Right lobe of liver (tissue), 4 donors: ENCODE results near the gene RASL10A.

ENCODE experiments used
- POLR2A ChIP-seq: fragments of 450-650 bp; IDR thresholded peaks from one replicate; pipeline ENCODE4 v1.6.1; 2017; ENCODE audit warnings: antibody characterized with exemption, mild to moderate bottlenecking
- TF ChIP-seq, protein P1 (sequence below), 4 donors: fragments of 200-600 bp in 3 of 4; fragments of 450-650 bp in 1 of 4; IDR thresholded peaks; one replicate each; pipeline versions ENCODE4 v1.5.1 to v1.8.0; 2016 to 2022; ENCODE audit warnings: antibody characterized with exemption in 4 of 4, mild to moderate bottlenecking in 2 of 4
- donor health status: DM: no; HTN: no; CAD: no.
- donor health status: DM: no; HTN: no; CAD: no.
- donor health status: DM: no; HTN: yes; CAD: no.

DNA sequence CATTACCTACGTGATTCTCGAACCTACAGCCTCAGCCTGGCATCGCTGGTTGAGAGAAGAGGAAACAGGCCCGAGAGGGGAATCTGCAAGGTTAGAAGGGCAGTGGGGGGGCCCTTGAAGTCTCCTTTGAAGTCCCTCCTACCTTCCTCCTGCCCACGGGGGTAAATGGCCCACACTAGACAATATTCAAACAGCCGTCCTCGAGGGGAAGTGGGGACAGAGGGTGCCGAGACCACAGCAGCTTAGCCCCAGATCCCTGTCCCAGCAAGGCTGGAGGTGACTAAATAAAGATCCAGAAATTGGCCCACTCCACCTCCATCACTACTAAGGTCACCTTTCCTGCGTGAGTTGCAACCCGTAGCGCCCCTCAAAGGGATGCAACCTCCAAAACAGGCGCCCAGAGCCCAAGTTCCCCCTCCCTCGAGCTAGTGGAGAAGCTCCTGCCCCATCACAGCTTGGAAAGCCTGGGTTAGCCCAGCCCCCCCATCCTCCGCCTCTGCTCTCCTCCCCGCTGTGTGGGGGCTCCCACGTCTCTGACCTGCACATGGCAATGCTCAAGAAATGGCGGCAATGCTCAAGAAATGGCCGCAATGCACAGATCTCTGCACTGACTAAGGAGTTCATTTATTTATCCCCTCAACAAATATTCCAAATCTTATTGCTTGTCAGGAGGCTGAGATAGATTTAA is 788 bp upstream of the RASL10A start:
- TF ChIP-seq, protein P1, sequence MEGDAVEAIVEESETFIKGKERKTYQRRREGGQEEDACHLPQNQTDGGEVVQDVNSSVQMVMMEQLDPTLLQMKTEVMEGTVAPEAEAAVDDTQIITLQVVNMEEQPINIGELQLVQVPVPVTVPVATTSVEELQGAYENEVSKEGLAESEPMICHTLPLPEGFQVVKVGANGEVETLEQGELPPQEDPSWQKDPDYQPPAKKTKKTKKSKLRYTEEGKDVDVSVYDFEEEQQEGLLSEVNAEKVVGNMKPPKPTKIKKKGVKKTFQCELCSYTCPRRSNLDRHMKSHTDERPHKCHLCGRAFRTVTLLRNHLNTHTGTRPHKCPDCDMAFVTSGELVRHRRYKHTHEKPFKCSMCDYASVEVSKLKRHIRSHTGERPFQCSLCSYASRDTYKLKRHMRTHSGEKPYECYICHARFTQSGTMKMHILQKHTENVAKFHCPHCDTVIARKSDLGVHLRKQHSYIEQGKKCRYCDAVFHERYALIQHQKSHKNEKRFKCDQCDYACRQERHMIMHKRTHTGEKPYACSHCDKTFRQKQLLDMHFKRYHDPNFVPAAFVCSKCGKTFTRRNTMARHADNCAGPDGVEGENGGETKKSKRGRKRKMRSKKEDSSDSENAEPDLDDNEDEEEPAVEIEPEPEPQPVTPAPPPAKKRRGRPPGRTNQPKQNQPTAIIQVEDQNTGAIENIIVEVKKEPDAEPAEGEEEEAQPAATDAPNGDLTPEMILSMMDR (IDR thresholded peaks at IDR 0.05) = no peak
- TF ChIP-seq POLR2A = no peak
